Measurements from ENCODE around the gene CLNK. TPM values are rescaled to one million over a fixed set of nuclear protein-coding genes. Genes with fewer than 3 reads are reported as not detected.

CLNK gene
- polyA plus RNA-seq, 2 of the 4 experiments (the other 2 are of a cell fraction), result not detected

DNA sequence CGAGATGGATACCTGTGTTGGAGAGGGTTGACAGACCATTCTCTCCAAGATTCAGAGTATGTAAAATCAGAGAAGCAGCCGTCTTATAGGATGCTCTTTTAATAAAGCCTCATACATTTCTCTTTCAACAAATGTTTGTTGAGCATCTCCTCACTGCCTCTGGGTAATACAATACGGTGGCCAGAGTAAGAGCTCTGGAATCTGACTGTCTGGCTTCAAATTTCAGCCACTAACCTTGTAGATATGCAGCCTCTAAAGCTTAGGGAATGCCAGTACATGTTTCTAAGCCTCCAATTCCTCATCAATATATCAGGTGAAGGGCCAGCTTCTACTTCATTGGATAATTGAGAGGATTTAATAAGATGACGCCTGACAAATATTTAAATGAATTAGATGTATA lies 61.3 kb downstream of the CLNK start (continued):
- TF ChIP-seq HOXB13 (CRISPR knock-in tag; IDR thresholded peaks at IDR 0.05; ENCODE audit: low read depth) (no peak), CHD2 (IDR thresholded peaks at IDR 0.05; ENCODE audit: low read length, partially characterized antibody) (no peak), KDM5A (IDR thresholded peaks at IDR 0.05) (no peak), NFE2L2 (conservative IDR thresholded peaks at IDR 0.05; ENCODE audit: low read length) (no peak), ZC3H11A (IDR thresholded peaks at IDR 0.05) (no peak), NR3C1 (IDR thresholded peaks at IDR 0.05) (no peak), JUN (IDR thresholded peaks at IDR 0.05) (no peak), CBX2 (IDR thresholded peaks at IDR 0.05; ENCODE audit: borderline replicate concordance, low read depth) (no peak)

DNA sequence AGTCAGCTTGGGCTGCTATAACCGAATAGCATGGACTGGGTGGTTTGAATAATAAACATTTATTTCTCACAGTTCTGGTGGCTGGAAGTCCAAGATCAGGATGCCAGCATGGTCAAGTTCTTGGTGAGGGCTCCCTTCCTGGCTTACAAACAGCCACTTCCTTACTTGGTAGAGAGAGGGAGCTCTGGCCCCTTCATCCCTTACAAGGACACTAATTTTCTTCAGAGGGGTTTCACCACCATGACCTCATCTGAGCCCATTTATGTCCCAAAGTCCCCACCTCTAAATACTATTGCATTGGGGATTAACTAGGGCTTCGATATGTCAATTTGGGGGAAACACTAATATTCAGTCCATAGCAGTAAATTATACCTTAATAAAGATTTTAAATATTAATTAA lies 61.8 kb downstream of the CLNK start:
- WGBS (ENCODE audit: missing lambda C conversion rate), result 24% methylated on average over 2 of the region's 2 CpGs
- H3K9me3 ChIP-seq, result no peaks in the 10 kb centered on the region
- ATAC-seq (no peak), FAIRE-seq (no peak), DNase-seq (ENCODE audit: low read depth in 1 of 2, low spot score in 1 of 2) (peak in 1 of 2 experiments; percentile 2)
- no peaks in the 10 kb centered on the region for H3K4me1 ChIP-seq
- TF ChIP-seq, protein P1, sequence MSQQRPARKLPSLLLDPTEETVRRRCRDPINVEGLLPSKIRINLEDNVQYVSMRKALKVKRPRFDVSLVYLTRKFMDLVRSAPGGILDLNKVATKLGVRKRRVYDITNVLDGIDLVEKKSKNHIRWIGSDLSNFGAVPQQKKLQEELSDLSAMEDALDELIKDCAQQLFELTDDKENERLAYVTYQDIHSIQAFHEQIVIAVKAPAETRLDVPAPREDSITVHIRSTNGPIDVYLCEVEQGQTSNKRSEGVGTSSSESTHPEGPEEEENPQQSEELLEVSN (IDR thresholded peaks at IDR 0.05; ENCODE audit: borderline replicate concordance, low read depth), result no peak
- TF ChIP-seq POLR2A (IDR thresholded peaks at IDR 0.05; ENCODE audit: low read length) (no peak), RFX5 (IDR thresholded peaks at IDR 0.05) (no peak)
- TF ChIP-seq, protein P2, sequence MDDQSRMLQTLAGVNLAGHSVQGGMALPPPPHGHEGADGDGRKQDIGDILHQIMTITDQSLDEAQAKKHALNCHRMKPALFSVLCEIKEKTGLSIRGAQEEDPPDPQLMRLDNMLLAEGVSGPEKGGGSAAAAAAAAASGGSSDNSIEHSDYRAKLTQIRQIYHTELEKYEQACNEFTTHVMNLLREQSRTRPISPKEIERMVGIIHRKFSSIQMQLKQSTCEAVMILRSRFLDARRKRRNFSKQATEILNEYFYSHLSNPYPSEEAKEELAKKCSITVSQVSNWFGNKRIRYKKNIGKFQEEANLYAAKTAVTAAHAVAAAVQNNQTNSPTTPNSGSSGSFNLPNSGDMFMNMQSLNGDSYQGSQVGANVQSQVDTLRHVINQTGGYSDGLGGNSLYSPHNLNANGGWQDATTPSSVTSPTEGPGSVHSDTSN (IDR thresholded peaks at IDR 0.05), result no peak
- no peak overlapping the region for H3K4me2 ChIP-seq
- no peak overlapping the region for H3K4me3 ChIP-seq
- no peak overlapping the region for H3K27ac ChIP-seq
- ChIA-PET CTCF (no interaction called here), POLR2A (no interaction called here)

DNA sequence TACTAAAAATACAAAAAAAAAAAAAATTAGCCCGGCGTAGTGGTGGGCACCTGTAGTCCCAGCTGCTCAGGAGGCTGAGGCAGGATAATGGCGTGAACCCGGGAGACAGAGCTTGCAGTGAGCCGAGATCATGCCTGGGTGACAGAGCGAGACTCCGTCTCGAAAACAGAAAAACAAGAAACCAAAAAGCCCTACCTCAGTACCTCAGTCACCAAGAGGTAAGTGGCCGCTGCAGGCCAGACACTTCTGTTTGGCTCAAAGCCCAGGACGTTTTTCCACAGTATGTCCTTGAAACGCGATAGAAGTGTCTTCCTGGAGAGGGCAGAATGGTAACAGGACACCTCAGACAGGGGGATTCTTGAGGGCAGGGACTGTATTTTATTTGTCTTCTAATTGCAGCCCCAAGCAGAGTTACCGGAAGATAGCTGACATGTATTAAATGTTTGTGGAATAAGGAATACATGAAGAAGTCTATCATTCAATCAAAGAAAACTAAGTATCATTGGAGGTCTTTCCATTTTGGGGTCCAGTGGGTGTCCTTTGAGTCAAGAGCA lies 63.6 kb downstream of the CLNK start:
- TF ChIP-seq NR3C1 (IDR thresholded peaks at IDR 0.05), result no peak
- TF ChIP-seq POLR2A (IDR thresholded peaks at IDR 0.05; ENCODE audit: low read length), result no peak
- no peak for TF ChIP-seq CBX2 (IDR thresholded peaks at IDR 0.05; ENCODE audit: borderline replicate concordance, low read depth)
- no peak for TF ChIP-seq CHD4 (IDR thresholded peaks at IDR 0.05; ENCODE audit: borderline replicate concordance)
- TF ChIP-seq POLR2AphosphoS2 (conservative IDR thresholded peaks at IDR 0.05; ENCODE audit: low read length), result no peak
- TF ChIP-seq, protein P1 (IDR thresholded peaks at IDR 0.05; ENCODE audit: borderline replicate concordance, low read depth), result no peak
- TF ChIP-seq NPAS2 (CRISPR knock-in tag; IDR thresholded peaks at IDR 0.05; ENCODE audit: borderline replicate concordance), result no peak
- 20% methylated on average over 12 of the region's 13 CpGs for WGBS (ENCODE audit: missing lambda C conversion rate)
- ATAC-seq (no peak), DNase-seq (ENCODE audit: low read depth in 1 of 2, low spot score in 1 of 2) (no peak), FAIRE-seq (no peak)
- POLR2A ChIA-PET, result no interaction called here
- Histone ChIP-seq H3K9me3 (no peaks in the 10 kb centered on the region), H3K27ac (no peak overlapping the region), H3K4me3 (no peak overlapping the region), H3K4me1 (no peaks in the 10 kb centered on the region), H3K4me2 (no peak overlapping the region)
- CTCF ChIA-PET, result no interaction called here

DNA sequence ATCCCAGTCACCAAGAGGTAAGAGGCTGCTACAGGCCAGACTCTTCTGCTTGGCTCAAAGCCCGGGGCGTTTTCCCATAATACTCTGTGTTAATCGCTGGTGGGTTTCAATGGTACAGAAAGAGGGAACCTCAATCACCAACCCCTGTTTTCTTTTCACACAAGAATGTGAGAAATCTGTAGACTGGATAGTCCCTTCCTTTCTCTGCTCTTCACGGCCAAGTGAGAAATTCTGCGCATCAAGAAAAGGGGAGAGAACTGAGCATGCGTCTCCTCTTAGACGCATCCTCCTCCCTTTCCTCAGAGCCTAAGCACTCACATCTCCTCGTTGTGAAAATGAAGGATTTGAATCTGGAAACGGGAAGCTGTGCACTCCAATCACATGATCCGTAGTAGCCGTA lies 64.7 kb downstream of the CLNK start:
- H3K4me1 ChIP-seq, result no peaks in the 10 kb centered on the region
- WGBS (ENCODE audit: missing lambda C conversion rate), result 50% methylated on average over 11 of the region's 11 CpGs
- DNase-seq (ENCODE audit: low read depth in 1 of 2, low spot score in 1 of 2), result no peak
- H3K9me3 ChIP-seq, result no peaks in the 10 kb centered on the region
- TF ChIP-seq RFX5 (IDR thresholded peaks at IDR 0.05) (no peak), RCOR1 (IDR thresholded peaks at IDR 0.05; ENCODE audit: low read depth, low read length) (no peak), CBX2 (IDR thresholded peaks at IDR 0.05; ENCODE audit: borderline replicate concordance, low read depth) (no peak), EHF (CRISPR knock-in tag; IDR thresholded peaks at IDR 0.05) (no peak), ZSCAN20 (CRISPR knock-in tag; IDR thresholded peaks at IDR 0.05) (no peak), ESRRA (IDR thresholded peaks at IDR 0.05; ENCODE audit: borderline replicate concordance, low read length) (no peak), NR3C1 (IDR thresholded peaks at IDR 0.05) (no peak), BHLHE40 (IDR thresholded peaks at IDR 0.05; ENCODE audit: low read depth, low read length) (no peak), FOSL2 (IDR thresholded peaks at IDR 0.05) (no peak), FOSL2 (CRISPR knock-in tag; IDR thresholded peaks at IDR 0.05) (no peak), POLR2AphosphoS2 (conservative IDR thresholded peaks at IDR 0.05; ENCODE audit: low read length) (no peak), PHF8 (IDR thresholded peaks at IDR 0.05; ENCODE audit: borderline replicate concordance, low read depth) (no peak), HOXB5 (CRISPR knock-in tag; IDR thresholded peaks at IDR 0.05) (no peak)
- FAIRE-seq, result no peak
- no peak overlapping the region for H3K4me2 ChIP-seq
- POLR2A ChIA-PET, result no interaction called here
- H3K27ac ChIP-seq, result no peak overlapping the region
- H3K4me3 ChIP-seq, result no peak overlapping the region
- CTCF ChIA-PET, result no interaction called here
- ATAC-seq, result no peak
